Measurements from ENCODE around the gene PYM1.
A peak's percentile ranks its signal among the peaks of the same experiment; 100 is the strongest.

Gene PYM1

DNA sequence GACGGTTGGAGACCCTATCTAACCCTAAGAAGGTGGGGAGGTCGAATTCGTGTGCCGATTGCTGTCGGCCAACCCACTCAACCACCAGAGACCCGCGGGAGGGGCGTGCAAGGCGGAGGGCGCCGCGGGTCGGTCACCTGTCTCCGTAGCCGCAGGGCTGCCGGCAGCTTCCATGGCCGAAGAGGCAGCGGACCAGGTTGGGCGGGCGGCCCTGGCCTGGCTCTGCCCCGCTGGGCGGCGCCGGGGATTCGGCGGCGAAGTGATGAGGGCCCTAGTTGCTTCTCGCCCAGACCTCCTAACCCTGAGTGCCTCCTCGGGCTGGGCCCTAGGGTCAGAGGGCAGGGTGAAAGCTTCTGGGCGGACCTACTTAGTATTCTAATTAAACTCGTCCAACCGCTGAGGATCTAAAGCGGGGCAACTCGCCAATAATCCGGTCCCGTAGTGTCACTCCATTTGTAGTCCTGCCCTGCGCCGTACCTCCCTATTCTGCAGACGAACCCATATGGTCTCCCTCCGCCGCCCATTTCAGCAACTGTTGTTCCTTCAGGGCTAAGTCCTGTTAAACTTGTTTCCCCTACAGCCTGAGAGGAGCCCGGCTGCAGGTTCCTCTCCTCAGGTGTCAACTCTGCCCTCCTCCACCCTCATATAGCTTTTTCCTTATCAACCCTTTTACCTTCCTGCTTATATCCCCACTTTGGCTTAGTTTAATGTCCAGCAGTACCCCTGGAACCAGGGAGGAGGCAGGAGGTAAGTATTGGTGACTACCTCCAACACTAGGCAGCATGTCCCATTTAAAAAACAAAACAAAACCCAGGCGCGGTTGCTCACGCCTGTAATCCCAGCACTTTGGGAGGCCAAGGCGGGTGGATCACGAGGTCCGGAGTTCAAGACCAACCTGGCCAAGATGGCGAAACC is at the start of gene PYM1:
PYM1 (minus strand) TSS at position 307 of the 915 bp plus-strand sequence; CDS start at position 174, 133 bp downstream.
- ATAC-seq (peak; percentile 29), DNase-seq (peak; percentile 75)

DNA sequence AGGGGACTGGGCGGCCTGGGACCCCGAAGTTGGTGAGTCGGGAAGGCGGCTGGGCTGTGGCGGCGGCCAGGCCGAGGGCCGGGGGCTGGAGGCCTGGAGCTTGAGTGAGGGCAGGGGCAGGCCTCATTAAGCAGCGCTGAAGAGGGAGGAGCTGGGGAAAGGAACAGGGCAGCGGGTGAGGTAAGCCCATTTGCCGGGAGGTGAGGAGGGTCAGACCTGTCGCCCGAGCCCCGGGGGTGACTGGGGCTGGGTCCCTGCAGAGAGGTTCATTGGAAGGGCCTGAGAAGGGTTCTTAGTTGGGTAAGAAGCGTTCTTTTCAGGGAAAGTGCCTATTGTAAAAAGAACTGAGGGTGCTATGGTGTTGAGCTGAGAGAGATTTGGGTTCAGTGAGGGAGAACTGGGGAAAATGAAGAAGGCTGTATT is 46.6 kb upstream of the PYM1 start:
- DNase-seq (peak; percentile 44), ATAC-seq (peak; percentile 3)

DNA sequence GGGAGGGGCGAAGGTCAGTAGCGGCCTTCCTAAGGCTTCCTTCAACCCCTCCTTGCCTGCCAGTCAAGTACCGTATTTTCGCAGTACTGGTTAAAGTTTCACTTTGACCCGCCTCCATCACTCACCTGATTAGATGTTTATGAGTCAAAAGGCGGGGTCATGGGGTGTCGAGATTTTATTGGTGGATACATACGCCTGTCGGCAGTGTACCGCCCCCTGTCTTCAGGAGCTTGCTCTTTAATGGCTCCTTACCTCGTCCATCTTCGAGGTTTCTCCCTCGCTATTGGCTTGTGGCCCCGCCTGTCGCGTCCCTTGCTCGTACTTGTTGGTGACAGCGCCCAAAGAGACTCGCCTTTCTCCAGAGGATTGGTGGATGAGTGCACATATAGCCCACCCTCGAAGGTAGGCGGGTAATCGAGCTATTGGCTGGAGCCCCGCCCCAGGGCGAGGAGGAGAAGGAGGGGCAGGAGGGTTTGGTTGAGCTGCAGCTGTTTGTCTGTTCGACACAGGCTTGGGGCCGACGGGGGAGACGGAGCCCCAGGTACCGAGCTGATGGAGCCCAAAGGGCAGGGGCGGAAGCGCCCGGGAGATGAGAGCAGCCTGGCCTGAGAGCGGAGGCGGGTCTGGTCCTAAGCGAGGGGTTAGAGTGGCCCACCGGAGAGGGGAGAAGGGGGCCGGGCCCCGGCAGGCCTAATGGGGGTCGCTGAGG is 46.1 kb upstream of the PYM1 start, which contains the start of gene RAB5B:
RAB5B (plus strand) TSS at position 480 of the 709 bp plus-strand sequence. CDS start 12,883 bp downstream, outside the sequence.
- peak; percentile 95 for ATAC-seq
- peak; percentile 96 for DNase-seq

DNA sequence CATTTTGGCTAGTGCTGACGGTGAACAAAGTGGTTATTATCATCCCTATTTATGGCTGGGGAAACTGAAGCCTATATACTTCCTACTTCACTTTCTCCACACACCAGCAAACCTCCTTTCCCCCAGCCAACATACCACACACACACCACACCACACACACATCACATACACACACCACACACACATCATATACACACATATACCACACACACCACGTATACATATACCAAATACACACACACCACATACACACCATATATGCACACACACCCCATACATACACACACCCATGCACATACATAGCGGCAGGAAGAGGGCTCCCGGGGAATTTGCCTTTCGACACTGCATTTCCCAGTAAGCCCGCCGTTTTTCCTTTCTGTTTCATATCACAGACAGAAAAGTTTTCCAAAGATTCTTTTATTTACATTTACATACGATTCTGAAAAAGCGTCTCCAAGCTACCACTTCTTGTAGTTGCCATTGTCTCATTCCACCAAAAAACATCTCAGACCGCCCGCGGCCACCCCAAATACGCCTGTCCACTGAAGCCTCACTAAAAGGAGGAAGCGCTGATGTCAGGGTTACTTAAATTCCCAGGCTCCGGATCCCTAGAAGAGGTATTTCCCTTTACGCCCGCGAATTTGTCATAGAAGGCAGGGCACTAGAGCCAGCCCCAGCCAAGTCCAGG is 45.4 kb upstream of the PYM1 start:
- DNase-seq: no peak

DNA sequence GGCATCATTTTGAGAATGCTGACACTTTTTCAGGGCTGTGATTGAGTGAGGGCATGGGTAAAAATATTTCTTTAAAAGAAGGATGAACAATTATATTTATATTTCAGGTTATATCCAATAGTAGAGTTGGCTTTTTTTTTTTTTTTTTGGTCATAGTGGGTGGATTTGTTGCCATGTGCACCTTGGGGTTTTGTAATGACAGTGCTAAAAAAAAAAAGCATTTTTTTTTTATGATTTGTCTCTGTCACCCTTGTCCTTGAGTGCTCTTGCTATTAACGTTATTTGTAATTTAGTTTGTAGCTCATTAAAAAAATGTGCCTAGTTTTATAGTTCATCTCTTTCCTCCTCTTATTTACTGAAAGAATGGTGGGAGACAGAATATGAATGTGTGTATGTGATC is 44.8 kb upstream of the PYM1 start:
- DNase-seq: no peak
- ATAC-seq: no peak

More for the DNA sequence above, 45.4 kb upstream of the PYM1 start:
- no peak for ATAC-seq

DNA sequence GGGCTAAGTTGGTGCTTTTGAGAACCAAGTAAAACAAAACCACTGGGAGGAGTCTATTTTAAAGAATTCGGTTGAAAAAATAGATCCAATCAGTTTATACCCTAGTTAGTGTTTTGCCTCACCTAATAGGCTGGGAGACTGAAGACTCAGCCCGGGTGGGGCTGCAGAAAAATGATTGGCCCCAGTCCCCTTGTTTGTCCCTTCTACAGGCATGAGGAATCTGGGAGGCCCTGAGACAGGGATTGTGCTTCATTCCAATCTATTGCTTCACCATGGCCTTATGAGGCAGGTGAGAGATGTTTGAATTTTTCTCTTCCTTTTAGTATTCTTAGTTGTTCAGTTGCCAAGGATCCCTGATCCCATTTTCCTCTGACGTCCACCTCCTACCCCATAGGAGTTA is 44.3 kb upstream of the PYM1 start:
- no peak for DNase-seq
- ATAC-seq: no peak

DNA sequence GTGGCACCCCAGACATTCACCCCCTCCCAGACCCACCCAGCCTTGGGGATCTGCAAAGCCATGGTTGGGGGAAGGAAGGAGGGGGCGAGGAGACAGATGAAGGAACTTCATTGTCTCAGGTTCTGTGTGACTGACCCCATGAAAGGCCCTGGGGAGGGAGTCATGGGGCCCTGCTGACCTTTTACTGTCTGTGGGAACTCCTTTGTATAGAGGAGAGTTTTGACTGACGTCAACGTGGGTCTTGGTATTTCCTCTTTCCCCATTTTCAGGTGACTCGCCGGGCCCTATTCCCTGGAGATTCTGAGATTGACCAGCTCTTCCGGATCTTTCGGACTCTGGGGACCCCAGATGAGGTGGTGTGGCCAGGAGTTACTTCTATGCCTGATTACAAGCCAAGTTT is 43.1 kb upstream of the PYM1 start:
- DNase-seq (no peak), ATAC-seq (no peak)

DNA sequence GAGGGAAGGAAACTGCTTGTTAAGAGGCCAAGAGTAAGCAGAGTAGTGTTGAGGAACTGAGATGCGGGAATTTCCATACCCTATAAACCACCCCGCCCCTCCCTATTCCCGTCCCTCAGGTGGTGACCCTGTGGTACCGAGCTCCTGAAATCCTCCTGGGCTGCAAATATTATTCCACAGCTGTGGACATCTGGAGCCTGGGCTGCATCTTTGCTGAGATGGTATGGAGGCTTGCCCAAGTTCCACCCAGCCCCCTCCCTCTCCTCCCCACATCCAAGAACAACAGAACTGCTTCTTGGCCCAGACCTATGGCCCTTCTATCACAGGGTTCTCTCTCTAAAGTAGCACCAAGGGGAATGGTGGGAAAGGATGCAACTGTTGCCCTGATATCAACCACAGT is 41.7 kb upstream of the PYM1 start:
- ATAC-seq: no peak
- DNase-seq: no peak

DNA sequence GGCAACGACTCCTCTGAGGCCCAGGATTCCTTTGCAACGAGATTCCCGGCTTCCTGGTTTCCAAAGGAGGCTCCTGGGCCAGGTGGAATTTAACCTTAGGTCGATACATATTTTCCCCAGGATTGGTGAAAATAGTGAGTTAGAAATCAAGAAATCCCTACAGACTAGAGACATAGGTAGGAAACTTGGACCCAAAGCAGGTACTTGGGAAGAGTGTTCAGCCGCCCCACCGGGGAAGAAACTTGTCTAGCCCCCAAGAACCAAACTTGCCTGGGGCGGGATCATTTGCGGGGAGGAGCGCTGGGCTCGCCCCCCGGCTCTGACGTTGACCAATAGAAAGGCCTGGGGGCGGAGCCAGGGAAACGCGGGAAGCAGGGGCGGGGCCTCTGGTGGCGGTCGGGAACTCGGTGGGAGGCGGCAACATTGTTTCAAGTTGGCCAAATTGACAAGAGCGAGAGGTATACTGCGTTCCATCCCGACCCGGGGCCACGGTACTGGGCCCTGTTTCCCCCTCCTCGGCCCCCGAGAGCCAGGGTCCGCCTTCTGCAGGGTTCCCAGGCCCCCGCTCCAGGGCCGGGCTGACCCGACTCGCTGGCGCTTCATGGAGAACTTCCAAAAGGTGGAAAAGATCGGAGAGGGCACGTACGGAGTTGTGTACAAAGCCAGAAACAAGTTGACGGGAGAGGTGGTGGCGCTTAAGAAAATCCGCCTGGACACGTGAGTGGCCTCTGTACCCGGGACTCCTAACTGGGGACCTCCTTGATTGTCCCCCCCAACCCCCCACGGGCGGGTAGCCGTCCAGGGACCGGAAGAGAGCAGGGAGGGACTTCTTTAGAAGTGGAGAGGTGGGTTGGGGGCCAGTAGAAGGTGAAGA is 39.0 kb upstream of the PYM1 start, which contains the start of gene CDK2:
CDK2 (plus strand) TSS at position 423 of the 874 bp plus-strand sequence; CDS start at position 602, 179 bp downstream.
- ATAC-seq (peak; percentile 96), DNase-seq (peak; percentile 97)

DNA sequence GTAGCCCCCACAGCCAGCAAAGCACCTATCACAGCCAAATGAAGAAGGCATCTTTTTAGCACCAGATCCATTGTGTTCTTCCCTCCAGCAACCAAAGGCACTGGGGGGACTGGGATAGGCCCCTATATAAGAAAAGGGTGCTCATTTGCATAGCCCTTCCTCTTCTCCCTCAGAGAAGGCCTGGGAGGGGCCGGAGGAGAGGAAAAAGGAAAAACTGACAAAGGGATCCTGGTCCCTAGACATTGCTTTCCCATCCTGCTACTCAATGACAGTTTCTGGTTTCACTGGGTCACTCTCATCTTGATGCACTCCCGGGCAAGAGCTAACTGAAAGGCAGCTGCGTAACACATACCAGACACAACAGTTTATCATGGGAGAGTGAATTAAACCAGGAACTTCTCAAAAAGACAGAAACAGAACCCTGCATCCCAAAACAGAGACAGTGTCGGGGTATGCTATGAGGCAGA is 38.3 kb upstream of the PYM1 start, which contains the start of gene PMEL:
PMEL (minus strand) TSS at position 102 of the 467 bp plus-strand sequence; CDS start at position 71, 31 bp downstream.
- ATAC-seq: no peak
- DNase-seq: no peak

DNA sequence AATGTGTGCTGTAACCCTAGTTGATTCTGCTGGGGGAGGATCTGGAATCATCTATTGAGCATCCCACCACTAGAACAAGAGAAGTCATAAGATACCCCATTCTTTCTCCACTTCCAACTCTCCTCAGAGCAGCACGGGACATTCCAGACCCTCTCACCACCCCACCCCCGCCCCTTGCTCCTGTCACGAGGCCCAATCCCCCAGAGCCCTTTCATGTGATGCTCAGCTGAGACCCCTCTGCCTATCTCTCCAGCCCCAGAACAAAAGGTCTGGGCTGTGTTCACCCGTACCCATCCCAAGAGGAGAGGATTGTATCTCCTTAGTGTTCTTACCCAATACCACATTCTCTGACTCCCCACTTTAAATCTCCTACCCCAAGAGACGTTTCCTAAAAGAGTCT is 37.5 kb upstream of the PYM1 start:
- no peak for DNase-seq
- ATAC-seq: no peak

DNA sequence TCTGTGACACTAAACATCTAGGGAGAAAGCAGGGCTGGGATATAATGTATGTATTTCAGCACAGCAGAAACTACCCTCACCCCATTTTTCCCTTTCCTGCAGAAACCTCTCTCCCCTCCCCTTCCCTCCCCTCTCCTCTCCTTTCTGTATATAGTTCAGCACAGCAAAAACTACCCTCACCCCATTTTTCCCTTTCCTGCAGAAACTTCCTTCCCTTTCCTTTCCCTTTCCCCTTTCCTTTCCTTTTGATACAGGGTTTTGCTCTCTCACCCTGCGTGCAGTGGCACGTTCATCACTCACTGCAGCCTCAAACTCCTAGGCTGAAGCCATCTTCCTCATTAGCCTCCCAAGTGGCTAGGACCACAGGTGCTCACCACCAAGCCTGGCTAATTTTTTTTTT is 36.1 kb upstream of the PYM1 start:
- no peak for ATAC-seq
- no peak for DNase-seq

DNA sequence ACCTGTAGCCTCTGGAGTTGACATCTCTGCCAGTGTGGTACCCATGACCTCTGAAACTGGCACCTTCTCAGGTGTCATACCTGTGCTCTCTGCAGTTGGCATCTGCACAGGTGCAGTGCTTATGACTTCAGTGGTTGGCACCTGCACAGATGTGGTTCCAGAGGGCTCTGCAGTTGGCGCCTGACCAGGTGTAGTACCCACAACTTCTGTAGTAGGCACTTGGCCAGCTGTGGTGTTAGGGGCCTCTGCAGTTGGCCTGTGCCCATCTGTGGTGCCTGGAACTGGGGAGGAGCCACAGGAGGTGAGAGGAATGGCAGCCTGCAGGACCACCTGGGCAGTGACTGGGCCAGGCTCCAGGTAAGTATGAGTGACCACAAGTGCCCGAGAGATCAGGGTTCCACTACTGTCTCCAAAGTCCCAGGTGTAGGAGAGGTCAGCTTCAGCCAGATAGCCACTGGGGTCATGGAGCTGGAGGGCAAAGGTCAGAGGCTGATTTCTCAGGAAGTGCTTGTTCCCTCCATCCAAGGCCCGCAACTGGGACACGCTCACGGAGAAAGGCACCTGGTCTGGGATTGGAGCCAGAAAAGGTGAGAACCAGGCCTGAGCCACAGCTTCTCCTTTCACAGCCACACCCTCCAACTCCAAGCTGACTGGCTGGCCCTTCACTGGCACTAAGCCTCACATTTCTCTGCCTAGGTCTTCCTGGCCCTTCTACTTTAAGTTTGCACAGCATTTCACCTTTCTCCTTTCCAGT is 29.6 kb upstream of the PYM1 start:
- no peak for ATAC-seq
- no peak for DNase-seq

DNA sequence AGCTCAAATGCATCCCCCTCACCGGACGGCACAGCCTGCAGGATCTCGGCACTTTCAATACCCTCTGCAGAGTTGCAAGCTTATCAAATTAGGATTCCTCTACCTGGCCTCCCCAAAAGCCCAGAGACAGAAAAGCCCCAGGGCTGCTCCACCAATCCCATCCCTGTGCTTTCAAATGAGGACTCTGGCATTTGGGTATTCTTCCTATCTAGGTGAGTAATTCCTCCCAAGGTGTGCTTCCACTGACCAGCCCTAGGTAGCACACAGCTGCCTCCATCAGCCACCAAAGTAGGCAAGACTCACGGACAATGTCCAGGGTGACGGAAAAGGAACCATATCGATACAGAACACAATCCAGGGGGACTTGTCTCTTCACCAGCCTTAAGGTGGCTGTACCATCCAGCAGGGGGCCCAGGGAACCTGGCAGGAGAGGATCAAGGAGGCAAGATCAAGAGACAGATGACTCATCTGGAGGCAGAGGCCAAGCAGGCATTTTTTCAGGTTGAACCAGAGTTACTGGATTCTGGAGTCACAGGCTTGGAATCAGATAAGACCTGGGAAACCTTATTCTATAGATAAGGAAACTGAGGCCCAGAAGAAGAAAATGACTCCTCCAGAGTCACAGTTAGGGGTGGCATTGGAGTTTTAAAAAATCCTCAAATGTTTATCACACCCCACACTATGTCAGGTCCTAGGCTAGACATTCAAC is 28.3 kb upstream of the PYM1 start:
- ATAC-seq (peak; percentile 76), DNase-seq (peak; percentile 63)

DNA sequence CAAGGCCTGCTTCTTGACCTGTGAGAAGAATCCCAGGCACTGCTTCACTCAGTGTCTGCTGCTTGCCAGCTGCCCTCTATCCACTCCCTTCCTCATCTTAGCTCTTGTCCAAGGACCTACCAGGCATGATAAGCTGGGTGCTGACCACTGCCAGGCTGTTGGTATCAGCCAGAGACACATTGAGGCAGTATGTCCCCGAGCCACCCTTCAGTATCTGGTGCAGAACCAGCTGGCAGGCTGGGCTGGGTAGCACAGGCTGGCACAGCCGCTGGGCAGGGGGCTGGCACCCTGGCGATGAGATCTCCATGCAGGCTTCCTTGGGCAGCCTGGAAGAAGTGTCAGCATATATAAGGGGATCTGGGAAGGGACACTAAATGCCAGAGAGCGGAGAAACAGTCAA is 27.6 kb upstream of the PYM1 start:
- no peak for DNase-seq
- ATAC-seq: no peak

DNA sequence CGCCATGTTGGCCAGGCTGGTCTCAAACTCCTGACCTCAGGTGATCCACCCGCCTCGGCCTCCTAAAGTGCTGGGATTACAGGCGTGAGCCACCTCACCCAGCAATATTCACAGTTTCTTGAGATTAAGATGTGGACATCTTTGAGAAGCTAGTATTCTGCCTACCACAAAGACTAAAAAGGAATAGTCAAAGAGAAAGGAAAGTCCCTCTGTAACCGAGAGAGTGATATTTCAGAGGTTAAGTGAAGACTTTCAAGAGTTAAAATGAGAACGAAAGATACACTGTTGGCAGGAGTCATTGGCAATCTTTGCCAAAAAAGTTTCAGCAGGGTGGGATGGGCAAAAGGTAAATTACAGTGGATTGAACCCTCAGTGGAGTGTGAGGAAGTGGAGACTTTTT is 18.9 kb upstream of the PYM1 start:
- ATAC-seq (peak; percentile 63), DNase-seq (no peak)

DNA sequence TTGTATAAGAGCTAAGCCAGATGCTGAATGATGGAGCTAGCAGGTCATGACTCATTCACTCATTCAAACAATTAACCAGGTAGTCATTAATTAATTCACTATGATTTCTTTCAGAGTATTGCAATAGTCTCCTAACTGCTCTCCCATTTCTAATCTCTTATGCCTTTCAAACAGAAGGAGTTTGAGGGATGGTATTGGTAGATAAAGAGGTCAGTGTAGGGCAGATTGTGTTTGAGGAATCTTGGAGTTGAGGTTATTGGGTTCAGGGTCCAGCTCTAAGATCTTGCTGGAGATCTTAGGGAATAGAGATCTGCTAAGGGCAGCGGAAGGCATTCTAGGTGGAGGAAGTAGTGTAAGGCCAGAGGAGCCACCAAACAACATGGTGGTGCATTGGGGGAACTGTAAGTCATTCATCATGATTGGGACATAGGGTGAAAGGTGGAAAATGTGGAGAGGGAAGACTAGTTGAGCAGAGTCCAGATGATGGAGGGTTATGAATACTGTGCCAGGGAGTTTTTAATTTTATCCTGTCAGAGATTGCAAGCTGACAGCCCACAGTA is 15.0 kb upstream of the PYM1 start:
- DNase-seq (no peak), ATAC-seq (no peak)

DNA sequence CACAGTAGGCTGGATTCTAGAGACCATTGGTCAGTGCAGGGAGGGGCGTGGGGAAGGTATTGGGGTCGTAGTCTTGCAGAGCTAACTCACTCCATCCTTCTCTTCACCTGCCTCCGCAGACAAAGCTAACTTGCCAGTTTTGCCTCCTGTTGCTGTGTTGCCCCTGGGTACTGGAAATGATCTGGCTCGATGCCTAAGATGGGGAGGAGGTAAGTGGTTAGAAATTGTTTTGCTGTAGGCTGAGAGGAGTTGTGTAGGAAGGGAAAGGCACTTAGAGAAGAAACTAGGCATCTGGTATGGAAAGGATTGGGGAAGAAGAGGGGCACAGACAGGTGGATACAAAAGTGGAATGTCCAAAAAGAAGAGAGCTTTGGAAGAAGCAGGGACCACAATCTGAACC is 14.4 kb upstream of the PYM1 start:
- no peak for DNase-seq
- no peak for ATAC-seq

DNA sequence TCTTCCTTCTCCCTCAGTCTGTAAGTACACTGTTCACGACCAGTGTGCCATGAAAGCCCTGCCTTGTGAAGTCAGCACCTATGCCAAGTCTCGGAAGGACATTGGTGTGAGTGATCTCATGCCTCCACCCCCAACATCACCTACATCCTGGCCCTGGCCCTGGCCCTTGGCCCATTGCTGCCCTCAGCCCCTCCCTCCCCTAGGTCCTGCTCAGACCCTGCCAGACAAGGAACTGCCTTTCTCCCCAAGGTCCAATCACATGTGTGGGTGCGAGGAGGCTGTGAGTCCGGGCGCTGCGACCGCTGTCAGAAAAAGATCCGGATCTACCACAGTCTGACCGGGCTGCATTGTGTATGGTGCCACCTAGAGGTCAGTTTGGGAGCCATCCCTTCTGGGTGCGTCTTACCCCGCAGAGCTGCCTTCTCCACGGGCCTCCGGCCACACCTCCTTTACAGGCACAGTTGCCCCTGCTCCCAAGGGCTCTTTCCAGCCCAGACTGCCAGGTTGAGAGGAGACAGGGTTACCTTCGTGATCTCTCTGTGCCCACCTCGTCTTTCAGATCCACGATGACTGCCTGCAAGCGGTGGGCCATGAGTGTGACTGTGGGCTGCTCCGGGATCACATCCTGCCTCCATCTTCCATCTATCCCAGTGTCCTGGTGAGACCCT is 12.5 kb upstream of the PYM1 start:
- ATAC-seq (peak; percentile 88), DNase-seq (peak; percentile 85)

All from stimulated activated naive CD8-positive, alpha-beta T cell treated with anti-CD3 and anti-CD28 coated beads, Interleukin-15, Interleukin-2, amounts not matched to agents 100 U/mL and 50 U/mL, for 24 hours (primary cell).